SK-N-SH (cell line): ENCODE data around the gene AGGF1. TPM values are rescaled to one million over a fixed set of nuclear protein-coding genes. Genes with fewer than 3 reads are reported as not detected.
"Not testable (repeated sequence)": the region's sequence is repeated elsewhere in the genome, so short reads cannot be mapped to it uniquely, and the experiment has no call there.

Experiments
- CTCF ChIA-PET: fragments of 300-600, 350-600 bp; formaldehyde crosslinking; extraction: SDS; loops from one replicate; lab custom pipeline; 2021; lab: Yijun Ruan, JAX
- POLR2A ChIA-PET: fragments of 350-600 bp; sonication (Branson Sonifier 250); formaldehyde crosslinking; extraction: SDS; loops from one replicate; lab custom pipeline; 2020; ENCODE audit warnings: antibody characterized with exemption, inconsistent platforms; lab: Yijun Ruan, JAX
- DNase-seq: peaks from one replicate; pipeline ENCODE4 v3.0.0; 2012
- H2AFZ ChIP-seq: fragments of 200-600 bp; sonication (generic); 2 replicates; pipeline ENCODE4 v1.8.1; 2016; ENCODE audit warnings: antibody characterized with exemption, mild to moderate bottlenecking, low read depth
- H3F3A ChIP-seq: fragments of 200-600 bp; sonication (generic); replicated peaks from 2 replicates; pipeline ENCODE3; 2016; ENCODE audit warnings: antibody characterized with exemption, mild to moderate bottlenecking; ENCODE audit not compliant: insufficient read depth
- H3K27ac ChIP-seq, 2 experiments: fragments of 200-500 bp in 1 of 2; fragments of 200-600 bp in 1 of 2; sonication (Bioruptor generic) in 1 of 2; sonication (generic), shearing (Covaris generic) in 1 of 2; 2 replicates each; pipeline versions ENCODE4 v1.5.1 to v1.6.1; 2014 to 2016; ENCODE audit warnings: low read depth in 2 of 2, inconsistent platforms in 1 of 2, low read length in 1 of 2, mild to moderate bottlenecking in 1 of 2, mixed read lengths in 1 of 2
- H3K27me3 ChIP-seq: fragments of 200-600 bp; sonication (generic), shearing (Covaris generic); 2 replicates; pipeline ENCODE4 v1.6.1; 2016; ENCODE audit warnings: mixed run types; ENCODE audit not compliant: insufficient read depth
- H3K36me3 ChIP-seq, 2 experiments: fragments of 200-500 bp in 1 of 2; fragments of 200-600 bp in 1 of 2; sonication (Bioruptor generic) in 1 of 2; sonication (generic) in 1 of 2; replicated peaks in 1 of 2; 2 replicates each; pipeline versions ENCODE3 to v1.5.1; 2014 to 2016; ENCODE audit warnings: low read length in 1 of 2, mild to moderate bottlenecking in 1 of 2; ENCODE audit not compliant: insufficient read depth in 2 of 2, control insufficient read depth in 1 of 2
- H3K4me1 ChIP-seq, 2 experiments: fragments of 200-500 bp in 1 of 2; fragments of 200-600 bp in 1 of 2; sonication (Bioruptor generic) in 1 of 2; sonication (generic), shearing (Covaris generic) in 1 of 2; 2 replicates each; pipeline versions ENCODE4 v1.5.1 to v1.6.1; 2014 to 2016; ENCODE audit warnings: low read depth in 1 of 2, low read length in 1 of 2, mixed run types in 1 of 2; ENCODE audit not compliant: insufficient read depth in 2 of 2, control insufficient read depth in 1 of 2
- H3K4me2 ChIP-seq: fragments of 200-600 bp; sonication (generic), shearing (Covaris generic); 2 replicates; pipeline ENCODE4 v1.6.1; 2017; ENCODE audit warnings: mixed run types
- H3K4me3 ChIP-seq, 2 experiments: fragments of 200-500 bp in 1 of 2; fragments of 200-600 bp in 1 of 2; sonication (Bioruptor generic) in 1 of 2; sonication (generic), shearing (Covaris generic) in 1 of 2; 2 replicates each; pipeline versions ENCODE4 v1.5.1 to v1.8.1; 2014 to 2016; ENCODE audit warnings: low read depth in 2 of 2, inconsistent platforms in 1 of 2, low read length in 1 of 2, mild to moderate bottlenecking in 1 of 2, mixed read lengths in 1 of 2, moderate library complexity in 1 of 2
- H3K79me2 ChIP-seq: fragments of 200-600 bp; sonication (generic); 2 replicates; pipeline ENCODE4 v1.8.1; 2017; ENCODE audit warnings: mild to moderate bottlenecking; ENCODE audit not compliant: insufficient read depth
- H3K9ac ChIP-seq: fragments of 200-600 bp; sonication (generic); 2 replicates; pipeline ENCODE4 v1.6.1; 2017; ENCODE audit warnings: mixed run types
- H3K9me2 ChIP-seq: fragments of 200-600 bp; sonication (generic); 2 replicates; pipeline ENCODE4 v1.6.1; 2017; ENCODE audit warnings: mixed run types
- H3K9me3 ChIP-seq: fragments of 200-600 bp; sonication (generic); 2 replicates; pipeline ENCODE4 v1.6.1; 2017; ENCODE audit warnings: mixed run types, mild to moderate bottlenecking, moderate library complexity
- H4K20me1 ChIP-seq: fragments of 200-600 bp; sonication (generic); 2 replicates; pipeline ENCODE4 v1.6.1; 2017; ENCODE audit warnings: mild to moderate bottlenecking, mixed run types; ENCODE audit not compliant: insufficient read depth
- ELF1 ChIP-seq: IDR thresholded peaks from 2 replicates; pipeline ENCODE4 v1.4.0; 2012
- RXRA ChIP-seq: IDR thresholded peaks from 2 replicates; pipeline ENCODE4 v1.4.0; 2012; ENCODE audit warnings: low read depth, mild to moderate bottlenecking, borderline replicate concordance
- WGBS: methylation state at CpG from one replicate; pipeline ENCODE4 v1.1.6; 2017; ENCODE audit warnings: low lambda C conversion rate; 5-methylcytosine and 5-hydroxymethylcytosine counted together
- polyA plus RNA-seq, 3 experiments: library from polyadenylated mRNA; depleted of rRNA; stranded (reverse); fragments of >200 nt; gene quantifications; 2 replicates each; pipeline ENCODE4 v1.2.3, GENCODE V29; 2012
- TF ChIP-seq, protein P1 (sequence below): IDR thresholded peaks from 2 replicates; pipeline ENCODE4 v1.4.0; 2012; ENCODE audit warnings: low read depth
- TF ChIP-seq, protein P2 (sequence below): fragments of 200-600 bp; sonication (generic); IDR thresholded peaks from 2 replicates; pipeline ENCODE4 v1.6.1; 2017; ENCODE audit warnings: antibody characterized with exemption, mild to moderate bottlenecking, moderate library complexity
- TF ChIP-seq, protein P3 (sequence below): IDR thresholded peaks from 2 replicates; pipeline ENCODE4 v1.6.1; 2012; ENCODE audit warnings: mild to moderate bottlenecking, low read depth, low read length, moderate library complexity

The AGGF1 gene
- polyA plus RNA-seq, 1 of the 3 experiments (the other 2 are of a cell fraction), result 9.8 TPM

DNA sequence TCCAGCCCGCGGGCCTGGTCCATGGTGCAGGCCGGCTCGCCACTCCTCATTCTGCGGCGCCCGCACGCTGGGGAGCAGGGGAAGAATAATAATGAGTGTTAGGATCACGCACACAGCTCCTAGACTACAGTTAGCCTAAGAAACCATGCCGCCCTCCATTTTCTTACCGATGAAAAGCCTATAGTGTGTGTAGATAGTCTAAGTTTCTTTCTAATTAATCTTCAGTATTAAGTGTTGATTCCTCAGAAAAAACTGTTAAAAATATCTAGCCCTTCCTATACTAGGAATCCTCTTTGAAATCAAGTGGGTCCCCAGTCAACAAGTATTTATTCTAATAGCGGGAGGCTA is 47.6 kb downstream of the AGGF1 start:
- TF ChIP-seq, protein P1, sequence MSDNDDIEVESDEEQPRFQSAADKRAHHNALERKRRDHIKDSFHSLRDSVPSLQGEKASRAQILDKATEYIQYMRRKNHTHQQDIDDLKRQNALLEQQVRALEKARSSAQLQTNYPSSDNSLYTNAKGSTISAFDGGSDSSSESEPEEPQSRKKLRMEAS, result no peak
- TF ChIP-seq, protein P2, sequence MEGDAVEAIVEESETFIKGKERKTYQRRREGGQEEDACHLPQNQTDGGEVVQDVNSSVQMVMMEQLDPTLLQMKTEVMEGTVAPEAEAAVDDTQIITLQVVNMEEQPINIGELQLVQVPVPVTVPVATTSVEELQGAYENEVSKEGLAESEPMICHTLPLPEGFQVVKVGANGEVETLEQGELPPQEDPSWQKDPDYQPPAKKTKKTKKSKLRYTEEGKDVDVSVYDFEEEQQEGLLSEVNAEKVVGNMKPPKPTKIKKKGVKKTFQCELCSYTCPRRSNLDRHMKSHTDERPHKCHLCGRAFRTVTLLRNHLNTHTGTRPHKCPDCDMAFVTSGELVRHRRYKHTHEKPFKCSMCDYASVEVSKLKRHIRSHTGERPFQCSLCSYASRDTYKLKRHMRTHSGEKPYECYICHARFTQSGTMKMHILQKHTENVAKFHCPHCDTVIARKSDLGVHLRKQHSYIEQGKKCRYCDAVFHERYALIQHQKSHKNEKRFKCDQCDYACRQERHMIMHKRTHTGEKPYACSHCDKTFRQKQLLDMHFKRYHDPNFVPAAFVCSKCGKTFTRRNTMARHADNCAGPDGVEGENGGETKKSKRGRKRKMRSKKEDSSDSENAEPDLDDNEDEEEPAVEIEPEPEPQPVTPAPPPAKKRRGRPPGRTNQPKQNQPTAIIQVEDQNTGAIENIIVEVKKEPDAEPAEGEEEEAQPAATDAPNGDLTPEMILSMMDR, result 0 out of 2 replicates have a peak, but pooled peaks have one; percentile 5
- no peak for TF ChIP-seq RXRA
- TF ChIP-seq ELF1, result no peak
- TF ChIP-seq, protein P3, sequence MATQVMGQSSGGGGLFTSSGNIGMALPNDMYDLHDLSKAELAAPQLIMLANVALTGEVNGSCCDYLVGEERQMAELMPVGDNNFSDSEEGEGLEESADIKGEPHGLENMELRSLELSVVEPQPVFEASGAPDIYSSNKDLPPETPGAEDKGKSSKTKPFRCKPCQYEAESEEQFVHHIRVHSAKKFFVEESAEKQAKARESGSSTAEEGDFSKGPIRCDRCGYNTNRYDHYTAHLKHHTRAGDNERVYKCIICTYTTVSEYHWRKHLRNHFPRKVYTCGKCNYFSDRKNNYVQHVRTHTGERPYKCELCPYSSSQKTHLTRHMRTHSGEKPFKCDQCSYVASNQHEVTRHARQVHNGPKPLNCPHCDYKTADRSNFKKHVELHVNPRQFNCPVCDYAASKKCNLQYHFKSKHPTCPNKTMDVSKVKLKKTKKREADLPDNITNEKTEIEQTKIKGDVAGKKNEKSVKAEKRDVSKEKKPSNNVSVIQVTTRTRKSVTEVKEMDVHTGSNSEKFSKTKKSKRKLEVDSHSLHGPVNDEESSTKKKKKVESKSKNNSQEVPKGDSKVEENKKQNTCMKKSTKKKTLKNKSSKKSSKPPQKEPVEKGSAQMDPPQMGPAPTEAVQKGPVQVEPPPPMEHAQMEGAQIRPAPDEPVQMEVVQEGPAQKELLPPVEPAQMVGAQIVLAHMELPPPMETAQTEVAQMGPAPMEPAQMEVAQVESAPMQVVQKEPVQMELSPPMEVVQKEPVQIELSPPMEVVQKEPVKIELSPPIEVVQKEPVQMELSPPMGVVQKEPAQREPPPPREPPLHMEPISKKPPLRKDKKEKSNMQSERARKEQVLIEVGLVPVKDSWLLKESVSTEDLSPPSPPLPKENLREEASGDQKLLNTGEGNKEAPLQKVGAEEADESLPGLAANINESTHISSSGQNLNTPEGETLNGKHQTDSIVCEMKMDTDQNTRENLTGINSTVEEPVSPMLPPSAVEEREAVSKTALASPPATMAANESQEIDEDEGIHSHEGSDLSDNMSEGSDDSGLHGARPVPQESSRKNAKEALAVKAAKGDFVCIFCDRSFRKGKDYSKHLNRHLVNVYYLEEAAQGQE, result no peak
- TF ChIP-seq, all 33 proteins: peak for 1
- Histone ChIP-seq H3K9me3 (no peaks in the 10 kb centered on the region), H3K27ac (no peak overlapping the region), H3K27me3 (no peaks in the 10 kb centered on the region), H3K9ac (no peak overlapping the region), H2AFZ (0 out of 2 replicates have a peak overlapping the region, but pooled peaks have one; percentile 23), H3K4me2 (no peak overlapping the region), H3F3A (no peaks in the 10 kb centered on the region), H3K36me3 (peaks cover 0 to 16% of the 10 kb centered on the region in 2 experiments), H3K4me3 (peak overlapping the region; percentile 52 to 53; a peak in 3 of 4 replicates), H4K20me1 (no peaks in the 10 kb centered on the region), H3K9me2 (no peaks in the 10 kb centered on the region), H3K4me1 (peaks cover 0 to 4% of the 10 kb centered on the region in 2 experiments; a peak in 2 of 4 replicates), H3K79me2 (no peaks in the 10 kb centered on the region)
- POLR2A ChIA-PET, result interaction anchor here (1.9 to 2.4 kb wide), 2 partner anchors 9 to 48 kb away, joined by 9 to 20 read pairs; partner anchors contain the start of genes AGGF1 and ZBED3
- CTCF ChIA-PET, result interaction anchor here (0.6 to 3.5 kb wide), 37 partner anchors 9 to 553 kb away, joined by 3 to 46 read pairs (median 5); partner anchors contain the start of genes AGGF1, WDR41 and ZBED3
- no peak for DNase-seq
- WGBS, result 56% methylated on average over 12 of the region's 12 CpGs

DNA sequence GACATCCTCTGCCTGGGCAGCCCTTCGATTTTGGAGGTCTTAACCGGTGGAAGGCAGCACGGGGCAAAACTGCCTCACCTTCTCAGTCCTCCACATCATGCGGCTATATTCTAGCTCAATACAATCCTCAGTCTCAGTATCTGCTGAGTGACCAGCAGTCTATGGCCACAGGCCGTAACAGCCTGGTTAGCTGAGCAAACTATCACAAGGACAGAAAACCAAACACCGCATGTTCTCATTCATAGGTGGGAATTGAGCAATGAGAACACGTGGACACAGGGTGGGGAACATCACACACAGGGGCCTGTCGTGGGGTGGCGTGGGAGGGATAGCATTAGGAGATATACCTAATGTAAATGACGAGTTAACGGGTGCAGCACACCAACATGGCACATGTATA is 50.3 kb downstream of the AGGF1 start:
- H3K27me3 ChIP-seq, DNase-seq, H3K4me1 ChIP-seq, H2AFZ ChIP-seq, H3K9me3 ChIP-seq, H3K4me2 ChIP-seq, H3K9me2 ChIP-seq, POLR2A ChIA-PET, H3K36me3 ChIP-seq, H3K4me3 ChIP-seq, H4K20me1 ChIP-seq, H3K27ac ChIP-seq, H3F3A ChIP-seq, H3K9ac ChIP-seq, H3K79me2 ChIP-seq: not testable (repeated sequence)
- 95% methylated on average over 11 of the region's 11 CpGs for WGBS
- CTCF ChIA-PET, result interaction anchor here (1.0 kb wide), 1 partner anchor 212 kb away, joined by 3 read pairs; no protein-coding TSS in a partner anchor
